Neuronal stem cell (in vitro differentiated cells): ENCODE data around the gene RRM2.

Experiments
- DNase-seq: peaks from one replicate; pipeline ENCODE4 v3.0.0-alpha.2; 2013; ENCODE audit warnings: low spot score
- H2AFZ ChIP-seq: one replicate; pipeline ENCODE4 v1.6.1; 2013; ENCODE audit warnings: mild to moderate bottlenecking, low read length, inconsistent platforms
- H2AK5ac ChIP-seq: 2 replicates; pipeline ENCODE4 v1.6.1; 2013; ENCODE audit warnings: low read depth, mild to moderate bottlenecking, inconsistent platforms, low read length, moderate library complexity, mixed read lengths
- H2BK120ac ChIP-seq: 2 replicates; pipeline ENCODE4 v1.6.1; 2013; ENCODE audit warnings: low read depth, mild to moderate bottlenecking, inconsistent platforms, low read length, moderate library complexity, mixed read lengths
- H2BK12ac ChIP-seq: one replicate; pipeline ENCODE4 v1.6.1; 2013; ENCODE audit warnings: low read length, inconsistent platforms
- H2BK15ac ChIP-seq: 2 replicates; pipeline ENCODE4 v1.6.1; 2013; ENCODE audit warnings: mild to moderate bottlenecking, low read length, inconsistent platforms, mixed read lengths
- H2BK5ac ChIP-seq: one replicate; pipeline ENCODE4 v1.6.1; 2013; ENCODE audit warnings: inconsistent platforms, mild to moderate bottlenecking, low read length, moderate library complexity
- H3K14ac ChIP-seq: one replicate; pipeline ENCODE4 v1.6.1; 2013; ENCODE audit warnings: low read length, inconsistent platforms
- H3K18ac ChIP-seq: 2 replicates; pipeline ENCODE4 v1.6.1; 2013; ENCODE audit warnings: low read length, inconsistent platforms
- H3K23ac ChIP-seq: 2 replicates; pipeline ENCODE4 v1.6.1; 2013; ENCODE audit warnings: low read depth, mild to moderate bottlenecking, mixed read lengths, low read length, inconsistent platforms; ENCODE audit not compliant: poor library complexity
- H3K27ac ChIP-seq: replicated peaks from 3 replicates; pipeline ENCODE4 v1.5.1; 2013; ENCODE audit warnings: low read length, inconsistent platforms
- H3K27me3 ChIP-seq, 3 experiments: 2 replicates each; pipeline ENCODE4 v1.6.1; 2013; ENCODE audit warnings: low read length in 3 of 3, mild to moderate bottlenecking in 2 of 3, inconsistent platforms in 1 of 3, low read depth in 1 of 3, mixed read lengths in 1 of 3, moderate library complexity in 1 of 3; ENCODE audit not compliant: control insufficient read depth in 3 of 3, insufficient read depth in 3 of 3
- H3K36me3 ChIP-seq, 2 donors: replicated peaks in 1 of 2; 2 replicates each; pipeline ENCODE4 v1.6.1; 2013; ENCODE audit warnings: low read length in 2 of 2; ENCODE audit not compliant: control insufficient read depth in 2 of 2, insufficient read depth in 2 of 2
- H3K4ac ChIP-seq: 2 replicates; pipeline ENCODE4 v1.6.1; 2013; ENCODE audit warnings: inconsistent platforms, mild to moderate bottlenecking, low read length, moderate library complexity
- H3K4me1 ChIP-seq, 2 donors: 1 replicate in 1 of 2; 2 replicates in 1 of 2; pipeline ENCODE4 v1.6.1; 2013; ENCODE audit warnings: low read length in 2 of 2, low read depth in 1 of 2; ENCODE audit not compliant: control insufficient read depth in 2 of 2, insufficient read depth in 1 of 2
- H3K4me2 ChIP-seq: one replicate; pipeline ENCODE4 v1.6.1; 2013; ENCODE audit warnings: mild to moderate bottlenecking, low read length, inconsistent platforms; ENCODE audit not compliant: insufficient read depth, poor library complexity, severe bottlenecking
- H3K4me3 ChIP-seq, 2 donors: 2 replicates each; pipeline ENCODE4 v1.5.1; 2013; ENCODE audit warnings: low read length in 2 of 2, mild to moderate bottlenecking in 2 of 2, inconsistent platforms in 1 of 2, moderate library complexity in 1 of 2
- H3K79me1 ChIP-seq: one replicate; pipeline ENCODE4 v1.6.1; 2013; ENCODE audit warnings: low read depth, mild to moderate bottlenecking, inconsistent platforms, low read length, moderate library complexity
- H3K9ac ChIP-seq: one replicate; pipeline ENCODE4 v1.6.1; 2013; ENCODE audit warnings: mild to moderate bottlenecking, low read depth, low read length, inconsistent platforms; ENCODE audit not compliant: poor library complexity
- H3K9me3 ChIP-seq, 2 donors: replicated peaks in 1 of 2; 2 replicates each; pipeline versions ENCODE3 to v1.6.1; 2013; ENCODE audit warnings: low read length in 2 of 2, mild to moderate bottlenecking in 2 of 2, inconsistent platforms in 1 of 2, low read depth in 1 of 2, mixed read lengths in 1 of 2, moderate library complexity in 1 of 2; ENCODE audit not compliant: control insufficient read depth in 2 of 2, insufficient read depth in 1 of 2
- H4K8ac ChIP-seq: one replicate; pipeline ENCODE4 v1.6.1; 2013; ENCODE audit warnings: low read depth, mild to moderate bottlenecking, inconsistent platforms, low read length, moderate library complexity
- H4K91ac ChIP-seq: one replicate; pipeline ENCODE4 v1.6.1; 2013; ENCODE audit warnings: low read length, low read depth, mild to moderate bottlenecking, inconsistent platforms; ENCODE audit not compliant: poor library complexity
- WGBS, 2 donors: extraction: QIAGEN DNeasy Blood & Tissue Kit; methylation state at CpG; one replicate each; pipeline ENCODE4 v1.1.7; 2013; ENCODE audit warnings: missing lambda C conversion rate in 2 of 2, mixed read lengths in 1 of 2; ENCODE audit not compliant: insufficient read length in 2 of 2, insufficient replicate concordance in 1 of 2; ENCODE audit errors: extremely low coverage in 2 of 2; 5-methylcytosine and 5-hydroxymethylcytosine counted together

RRM2 gene

GRCh38 chr2:10165282-10165681, 42.7 kb downstream of the RRM2 start:
- Histone ChIP-seq H3K36me3 (peaks cover 8 to 33% of the 10 kb centered on the region in 2 donors), H2BK5ac (no peak overlapping the region), H3K4me3 (no peak overlapping the region), H2BK12ac (no peak overlapping the region), H3K79me1 (no peaks in the 10 kb centered on the region), H2BK120ac (no peak overlapping the region), H3K9ac (no peak overlapping the region), H3K4me1 (peaks cover 6 to 18% of the 10 kb centered on the region in 2 donors), H4K91ac (no peak overlapping the region), H4K8ac (no peak overlapping the region), H3K4ac (no peak overlapping the region), H3K9me3 (no peaks in the 10 kb centered on the region), H3K14ac (no peak overlapping the region), H3K23ac (no peak overlapping the region), H2AFZ (no peak overlapping the region), H2AK5ac (no peak overlapping the region), H3K27ac (no peak overlapping the region), H2BK15ac (no peak overlapping the region), H3K27me3 (no peaks in the 10 kb centered on the region), H3K18ac (no peak overlapping the region), H3K4me2 (no peak overlapping the region)
- DNase-seq = no peak
- no CpG with 5 or more reads among the region's 11 CpGs for WGBS, 2 donors

- no peak for DNase-seq
- Histone ChIP-seq H3K27ac (no peak overlapping the region), H4K91ac (no peak overlapping the region), H3K9me3 (no peaks in the 10 kb centered on the region), H3K79me1 (no peaks in the 10 kb centered on the region), H3K4me3 (no peak overlapping the region), H3K4me2 (no peak overlapping the region), H2BK120ac (peak overlapping the region; percentile 13), H2BK15ac (no peak overlapping the region), H3K14ac (no peak overlapping the region), H3K36me3 (peaks cover 8 to 32% of the 10 kb centered on the region in 2 donors), H3K4me1 (peaks cover 12 to 22% of the 10 kb centered on the region in 2 donors), H4K8ac (no peak overlapping the region), H3K18ac (no peak overlapping the region), H3K4ac (no peak overlapping the region), H2AFZ (no peak overlapping the region), H3K23ac (peak overlapping the region; percentile 17), H3K27me3 (no peaks in the 10 kb centered on the region), H2AK5ac (no peak overlapping the region), H2BK5ac (no peak overlapping the region), H3K9ac (peak overlapping the region; percentile 61), H2BK12ac (no peak overlapping the region)
- no CpG with 5 or more reads among the region's 26 CpGs for WGBS, 2 donors
Observed at GRCh38 chr2:10165861-10166675, 43.5 kb downstream of the RRM2 start.

- H2AK5ac ChIP-seq = no peak overlapping the region
- no peak for DNase-seq
- no peak overlapping the region for H4K8ac ChIP-seq
- H2BK12ac ChIP-seq = no peak overlapping the region
- no peak overlapping the region for H2BK5ac ChIP-seq
- H3K4me2 ChIP-seq = no peak overlapping the region
- H3K23ac ChIP-seq = peak overlapping the region; percentile 17
- no peak overlapping the region for H3K4ac ChIP-seq
- no peak overlapping the region for H3K27ac ChIP-seq
- no peak overlapping the region for H3K18ac ChIP-seq
- peaks cover 8 to 27% of the 10 kb centered on the region in 2 donors for H3K36me3 ChIP-seq
- H3K4me1 ChIP-seq = peaks cover 12 to 25% of the 10 kb centered on the region in 2 donors
- H2BK15ac ChIP-seq = no peak overlapping the region
- H3K14ac ChIP-seq = no peak overlapping the region
- no CpG with 5 or more reads among the region's 18 CpGs for WGBS, 2 donors
- no peaks in the 10 kb centered on the region for H3K79me1 ChIP-seq
- H3K9ac ChIP-seq = peak overlapping the region; percentile 61
- peak overlapping the region; percentile 13 for H2BK120ac ChIP-seq
- H3K27me3 ChIP-seq = no peaks in the 10 kb centered on the region
- no peak overlapping the region for H3K4me3 ChIP-seq
- no peak overlapping the region for H4K91ac ChIP-seq
- no peak overlapping the region for H2AFZ ChIP-seq
- H3K9me3 ChIP-seq = no peaks in the 10 kb centered on the region
Observed at GRCh38 chr2:10166676-10167292, 44.2 kb downstream of the RRM2 start.

GRCh38 chr2:10167316-10167715, 44.8 kb downstream of the RRM2 start:
- Histone ChIP-seq H3K9me3 (no peaks in the 10 kb centered on the region), H2BK15ac (no peak overlapping the region), H3K23ac (no peak overlapping the region), H3K14ac (no peak overlapping the region), H3K4me2 (no peak overlapping the region), H2BK120ac (no peak overlapping the region), H3K27me3 (no peaks in the 10 kb centered on the region), H2BK5ac (no peak overlapping the region), H3K79me1 (peaks cover 1% of the 10 kb centered on the region), H3K36me3 (peaks cover 8 to 27% of the 10 kb centered on the region in 2 donors), H2AFZ (no peak overlapping the region), H3K9ac (no peak overlapping the region), H3K4me3 (no peak overlapping the region), H3K18ac (no peak overlapping the region), H4K8ac (no peak overlapping the region), H3K27ac (no peak overlapping the region), H3K4ac (no peak overlapping the region), H2AK5ac (no peak overlapping the region), H3K4me1 (peaks cover 16 to 25% of the 10 kb centered on the region in 2 donors), H2BK12ac (no peak overlapping the region), H4K91ac (no peak overlapping the region)
- no peak for DNase-seq
- WGBS, 2 donors = no CpG with 5 or more reads among the region's 11 CpGs
